GM12891 (cell line): ENCODE results near the gene ABCB4.

Source experiments
- POLR2A ChIP-seq: IDR thresholded peaks from 2 replicates; pipeline ENCODE4 v1.6.1; 2011; ENCODE audit warnings: low read depth, low read length, control low read depth
- POLR2AphosphoS5 ChIP-seq: IDR thresholded peaks from 2 replicates; pipeline ENCODE4 v1.6.1; 2011; ENCODE audit warnings: low read depth, low read length, control low read depth
- TAF1 ChIP-seq: IDR thresholded peaks from 2 replicates; pipeline ENCODE4 v1.6.1; 2011; ENCODE audit warnings: low read depth, low read length, control low read depth

GRCh38 chr7:87505122-87505521 lies 29.6 kb upstream of the ABCB4 start:
- TF ChIP-seq POLR2AphosphoS5 (no peak), POLR2A (no peak), TAF1 (no peak)
